Small intestine (tissue), 7 donors: ENCODE data around the gene TINCR. TPM values are rescaled to one million over a fixed set of nuclear protein-coding genes. Genes with fewer than 3 reads are reported as not detected.

ENCODE experiments used
- DNase-seq, 2 donors: peaks; one replicate each; pipeline versions ENCODE4 v3.0.0 to v3.0.0-alpha.2; 2013
- FAIRE-seq: peaks from 2 replicates; lab custom pipeline; 2012; peaks lifted over from hg19 to GRCh38; lab: Jason Lieb, UNC
- H3K27ac ChIP-seq, 3 donors: one replicate each; pipeline ENCODE4 v1.5.1; 2013; ENCODE audit warnings: low read length in 2 of 3, mild to moderate bottlenecking in 2 of 3, control low read depth in 1 of 3, inconsistent platforms in 1 of 3, low read depth in 1 of 3, moderate library complexity in 1 of 3
- H3K27me3 ChIP-seq, 3 donors: one replicate each; pipeline ENCODE4 v1.6.1; 2013; ENCODE audit warnings: low read length in 3 of 3, inconsistent platforms in 1 of 3; ENCODE audit not compliant: control insufficient read depth in 3 of 3, insufficient read depth in 3 of 3
- H3K36me3 ChIP-seq, 3 donors: one replicate each; pipeline ENCODE4 v1.6.1; 2013; ENCODE audit warnings: low read length in 3 of 3, inconsistent platforms in 1 of 3, low read depth in 1 of 3, mild to moderate bottlenecking in 1 of 3, moderate library complexity in 1 of 3; ENCODE audit not compliant: control insufficient read depth in 3 of 3, insufficient read depth in 2 of 3
- H3K4me1 ChIP-seq, 3 donors: one replicate each; pipeline ENCODE4 v1.6.1; 2013; ENCODE audit warnings: low read length in 2 of 3, inconsistent platforms in 1 of 3, low read depth in 1 of 3, mild to moderate bottlenecking in 1 of 3, moderate library complexity in 1 of 3; ENCODE audit not compliant: control insufficient read depth in 3 of 3, insufficient read depth in 2 of 3
- H3K4me3 ChIP-seq, 3 donors: one replicate each; pipeline ENCODE4 v1.5.1; 2013; ENCODE audit warnings: low read length in 3 of 3, control low read depth in 1 of 3, inconsistent platforms in 1 of 3, low read depth in 1 of 3, mild to moderate bottlenecking in 1 of 3, moderate library complexity in 1 of 3
- H3K9me3 ChIP-seq, 2 donors: one replicate each; pipeline ENCODE4 v1.6.1; 2013; ENCODE audit warnings: low read depth in 1 of 2, low read length in 1 of 2; ENCODE audit not compliant: control insufficient read depth in 2 of 2, insufficient read depth in 1 of 2
- WGBS, 3 donors: extraction: QIAGEN DNeasy Blood & Tissue Kit; methylation state at CpG; one replicate each; pipeline ENCODE4 v1.1.7; 2013; 5-methylcytosine and 5-hydroxymethylcytosine counted together
- polyA plus RNA-seq, 4 donors: library from polyadenylated mRNA; stranded (reverse) in 3 of 4; unstranded in 1 of 4; fragments of 200-250 nt in 3 of 4; fragments of 120-200 nt in 1 of 4; gene quantifications; one replicate each; pipeline versions ENCODE4 v1.2.1 to v1.2.3, GENCODE V29; 2013
- donor health status: healthy with polysubstance abuse.
- donor health status: control.
- donor health status: control.
- donor health status: Bipolar disorder and iron deficiency.
- donor health status: healthy.

The TINCR gene
- polyA plus RNA-seq, 4 donors = 0.69 to 1.3 (median 0.75) TPM

GRCh38 chr19:5530701-5531100 is 37.1 kb downstream of the TINCR start:
- DNase-seq = no peak
- Histone ChIP-seq H3K4me1 (no peaks in the 10 kb centered on the region), H3K9me3 (peaks cover 0 to 19% of the 10 kb centered on the region in 2 donors), H3K27ac (no peak overlapping the region), H3K36me3 (no peaks in the 10 kb centered on the region), H3K4me3 (no peak overlapping the region), H3K27me3 (peaks cover 0 to 3% (median 0%) of the 10 kb centered on the region in 3 donors)
- WGBS, 3 donors = 81 to 86% (median 81%) methylated on average over 11 of the region's 11 CpGs
- no peak for FAIRE-seq

- Histone ChIP-seq H3K36me3 (no peaks in the 10 kb centered on the region), H3K9me3 (no peaks in the 10 kb centered on the region), H3K27ac (no peak overlapping the region), H3K4me3 (no peak overlapping the region), H3K4me1 (no peaks in the 10 kb centered on the region), H3K27me3 (peaks cover 0 to 6% (median 0%) of the 10 kb centered on the region in 3 donors)
- no peak for DNase-seq
- WGBS, 3 donors = 80 to 84% (median 83%) methylated on average over 6 of the region's 6 CpGs
- FAIRE-seq = no peak
These were observed 41.1 kb downstream of the TINCR start for GRCh38 chr19:5526691-5527090.

GRCh38 chr19:5524081-5524480 is 43.7 kb downstream of the TINCR start:
- no peaks in the 10 kb centered on the region for H3K9me3 ChIP-seq
- no peaks in the 10 kb centered on the region for H3K4me1 ChIP-seq
- FAIRE-seq (no peak), DNase-seq (no peak)
- H3K4me3 ChIP-seq = no peak overlapping the region
- peaks cover 0 to 6% (median 0%) of the 10 kb centered on the region in 3 donors for H3K27me3 ChIP-seq
- no peaks in the 10 kb centered on the region for H3K36me3 ChIP-seq
- 58 to 60% (median 58%) methylated on average over 6 of the region's 6 CpGs for WGBS, 3 donors
- H3K27ac ChIP-seq = no peak overlapping the region

- Histone ChIP-seq H3K4me1 (no peaks in the 10 kb centered on the region), H3K27me3 (peaks cover 0 to 6% (median 0%) of the 10 kb centered on the region in 3 donors), H3K9me3 (no peaks in the 10 kb centered on the region), H3K27ac (no peak overlapping the region), H3K4me3 (no peak overlapping the region), H3K36me3 (no peaks in the 10 kb centered on the region)
- DNase-seq = no peak
- WGBS, 3 donors = 49 to 62% (median 51%) methylated on average over 11 of the region's 11 CpGs
- no peak for FAIRE-seq
These were observed 45.6 kb downstream of the TINCR start for GRCh38 chr19:5522106-5522505.

DNA sequence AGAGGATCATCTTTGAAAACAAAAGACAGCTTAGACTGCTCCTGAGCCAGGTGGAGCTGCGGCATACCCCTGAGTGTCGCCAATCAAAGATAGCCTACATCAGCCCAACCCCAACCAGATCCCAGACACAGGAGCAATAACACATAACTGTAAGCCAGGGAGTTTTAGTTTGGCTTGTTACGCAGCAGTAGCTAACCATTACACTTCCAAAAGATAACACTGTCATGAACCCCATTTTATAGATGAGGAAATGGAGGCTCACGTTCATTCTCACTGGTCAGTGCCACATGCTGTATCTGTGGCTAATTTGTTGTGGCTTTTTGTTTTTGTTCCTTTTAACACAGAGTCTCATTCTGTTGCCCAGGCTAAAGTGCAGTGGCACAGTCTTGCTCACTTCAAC is 47.3 kb downstream of the TINCR start:
- no peak for FAIRE-seq
- H3K27ac ChIP-seq = no peak overlapping the region
- peaks cover 0 to 12% of the 10 kb centered on the region in 2 donors for H3K9me3 ChIP-seq
- no peaks in the 10 kb centered on the region for H3K4me1 ChIP-seq
- no peaks in the 10 kb centered on the region for H3K36me3 ChIP-seq
- 91 to 93% (median 93%) methylated on average over 4 of the region's 4 CpGs for WGBS, 3 donors
- DNase-seq = no peak
- H3K4me3 ChIP-seq = no peak overlapping the region
- H3K27me3 ChIP-seq = peaks cover 0 to 6% (median 0%) of the 10 kb centered on the region in 3 donors

DNA sequence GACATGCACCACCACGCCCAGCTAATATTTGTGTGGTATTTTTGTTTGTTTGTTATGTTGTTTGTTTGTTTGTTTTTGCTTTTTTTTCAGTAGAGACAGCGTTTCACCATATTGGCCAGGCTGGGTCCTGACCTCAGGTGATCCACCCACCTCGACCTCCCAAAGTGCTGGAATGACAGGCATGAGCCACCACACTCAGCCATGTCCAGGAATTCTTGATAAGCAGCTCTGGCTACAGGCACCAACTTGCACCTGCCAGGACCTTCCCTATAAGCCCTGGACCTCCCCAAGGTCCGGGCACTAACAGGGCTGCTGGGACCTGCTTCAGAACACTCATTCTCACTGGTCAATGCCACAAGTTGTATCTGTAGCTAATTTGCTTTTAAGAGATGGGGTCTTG is 48.7 kb downstream of the TINCR start:
- H3K4me3 ChIP-seq = no peak overlapping the region
- 37 to 66% (median 44%) methylated on average over 4 of the region's 4 CpGs for WGBS, 3 donors
- H3K9me3 ChIP-seq = peaks cover 0 to 15% of the 10 kb centered on the region in 2 donors
- no peak overlapping the region for H3K27ac ChIP-seq
- no peaks in the 10 kb centered on the region for H3K4me1 ChIP-seq
- FAIRE-seq = no peak
- DNase-seq = no peak
- H3K27me3 ChIP-seq = peaks cover 0 to 6% (median 0%) of the 10 kb centered on the region in 3 donors
- H3K36me3 ChIP-seq = no peaks in the 10 kb centered on the region

DNA sequence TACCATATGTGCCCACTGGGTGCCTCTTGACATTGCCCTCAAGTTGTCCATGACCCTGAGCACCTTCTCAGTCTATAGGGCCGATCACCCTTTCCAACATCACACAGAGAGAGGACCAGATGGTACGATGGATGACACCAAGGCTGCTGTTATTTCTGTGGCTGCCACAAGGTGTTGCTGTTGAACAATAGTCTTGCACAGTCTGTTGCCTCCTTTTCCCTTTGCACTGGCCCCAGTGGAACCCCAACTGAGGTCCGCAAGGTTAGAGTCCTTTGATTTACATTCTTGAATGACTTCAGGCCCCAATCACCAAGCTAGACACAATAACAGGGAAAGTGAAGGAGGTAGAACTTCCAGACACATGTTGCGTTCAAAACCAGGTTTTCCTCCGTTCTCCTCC is 52.0 kb downstream of the TINCR start:
- peaks cover 0 to 4% (median 0%) of the 10 kb centered on the region in 3 donors for H3K27me3 ChIP-seq
- no peak for FAIRE-seq
- DNase-seq = no peak
- H3K9me3 ChIP-seq = peaks cover 0 to 15% of the 10 kb centered on the region in 2 donors
- no peaks in the 10 kb centered on the region for H3K4me1 ChIP-seq
- 72 to 80% (median 80%) methylated on average over 5 of the region's 5 CpGs for WGBS, 3 donors
- H3K36me3 ChIP-seq = no peaks in the 10 kb centered on the region
- no peak overlapping the region for H3K27ac ChIP-seq
- no peak overlapping the region for H3K4me3 ChIP-seq

DNA sequence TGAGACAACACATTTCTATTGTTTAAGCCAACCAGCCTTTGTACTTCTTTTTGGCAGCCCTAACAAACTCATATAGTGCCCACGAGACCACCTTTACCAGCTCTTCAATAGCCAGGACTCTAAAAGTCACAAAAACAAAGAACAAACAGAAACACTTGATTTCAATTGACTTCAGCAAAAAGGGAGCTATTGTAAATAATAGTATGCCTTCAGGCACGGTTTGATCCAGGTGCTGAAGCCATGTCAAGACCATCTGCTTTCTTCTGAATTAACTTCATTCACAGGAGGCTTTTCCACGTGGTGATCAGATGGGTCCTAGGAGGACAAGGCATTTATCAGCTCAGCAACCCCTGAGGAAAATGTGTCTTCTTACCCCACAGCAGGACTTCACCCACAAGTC is 53.8 kb downstream of the TINCR start:
- H3K4me1 ChIP-seq = no peaks in the 10 kb centered on the region
- no peak overlapping the region for H3K27ac ChIP-seq
- 51 to 62% (median 57%) methylated on average over 3 of the region's 3 CpGs for WGBS, 3 donors
- H3K9me3 ChIP-seq = peaks cover 0 to 15% of the 10 kb centered on the region in 2 donors
- no peak overlapping the region for H3K4me3 ChIP-seq
- H3K27me3 ChIP-seq = peaks cover 0 to 4% (median 0%) of the 10 kb centered on the region in 3 donors
- FAIRE-seq = no peak
- no peaks in the 10 kb centered on the region for H3K36me3 ChIP-seq
- no peak for DNase-seq

DNA sequence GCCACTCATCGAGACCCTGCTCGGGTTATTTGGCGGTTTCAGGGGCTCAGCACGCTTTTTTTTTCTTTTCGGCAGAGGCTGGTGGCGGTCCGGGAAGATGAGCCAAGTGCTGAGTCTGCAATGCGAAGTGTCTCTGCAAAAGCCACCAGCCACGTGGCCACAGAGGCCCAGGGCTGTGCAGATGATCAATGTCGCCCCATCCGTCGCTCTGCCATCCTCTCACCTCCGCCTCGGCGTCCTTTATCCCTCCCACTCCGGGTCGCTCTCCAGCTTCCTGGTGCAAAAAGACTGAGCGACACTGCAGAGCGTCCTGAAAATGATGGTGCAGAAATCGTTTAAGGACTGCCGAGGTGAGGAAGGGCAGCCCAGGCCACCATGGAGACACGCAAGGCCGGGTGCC is 55.0 kb downstream of the TINCR start:
- DNase-seq (no peak), FAIRE-seq (no peak)
- H3K4me1 ChIP-seq = no peaks in the 10 kb centered on the region
- H3K27me3 ChIP-seq = peaks cover 0 to 4% (median 0%) of the 10 kb centered on the region in 3 donors
- no peaks in the 10 kb centered on the region for H3K36me3 ChIP-seq
- H3K9me3 ChIP-seq = peaks cover 0 to 15% of the 10 kb centered on the region in 2 donors
- no peak overlapping the region for H3K4me3 ChIP-seq
- H3K27ac ChIP-seq = no peak overlapping the region
- 79 to 85% (median 83%) methylated on average over 23 of the region's 23 CpGs for WGBS, 3 donors
